Uterus (tissue), 2 donors: Measurements from ENCODE around the gene ACAD8.

Source experiments
- CTCF ChIP-seq, 4 experiments: fragments of 200-600 bp in 2 of 4; fragments of 450-650 bp in 2 of 4; sonication (generic) in 2 of 4; IDR thresholded peaks; one replicate each; pipeline ENCODE4 v1.5.1; 2016 to 2019; ENCODE audit warnings: antibody characterized with exemption in 4 of 4, mild to moderate bottlenecking in 2 of 4, moderate library complexity in 1 of 4
- POLR2A ChIP-seq, 2 donors: fragments of 450-650 bp; IDR thresholded peaks; one replicate each; pipeline ENCODE4 v1.6.1; 2016; ENCODE audit warnings: antibody characterized with exemption in 2 of 2, mild to moderate bottlenecking in 1 of 2, moderate library complexity in 1 of 2

- TF ChIP-seq CTCF (IDR thresholded peaks at IDR 0.05) (no peak), POLR2A (IDR thresholded peaks at IDR 0.05) (no peak)
These were observed 11.8 kb downstream of the ACAD8 start for GRCh38 chr11:134264966-134265764.
